K562 (cell line): ENCODE measurements around the gene MROH8. TPM values are rescaled to one million over a fixed set of nuclear protein-coding genes. Genes with fewer than 3 reads are reported as not detected.

Source experiments
- ASH1L ChIP-seq: fragments of 450-650 bp; IDR thresholded peaks from 2 replicates; pipeline ENCODE4 v1.6.1; 2018; ENCODE audit warnings: borderline replicate concordance, mild to moderate bottlenecking, low read depth; ENCODE audit not compliant: partially characterized antibody
- ETV1 ChIP-seq: fragments of 450-650 bp; conservative IDR thresholded peaks from 2 replicates; pipeline ENCODE4 v1.6.1; 2016; ENCODE audit warnings: missing genetic modification characterization, control low read depth, low read depth, missing compliant biosample characterization
- ETV6 ChIP-seq, 3 experiments: fragments of 150-350 bp in 1 of 3; sonication (generic) in 1 of 3; formaldehyde crosslinking in 1 of 3; IDR thresholded peaks; 2 replicates each; pipeline versions ENCODE4 v1.6.1 to v1.8.0; 2014 to 2022; ENCODE audit warnings: borderline replicate concordance in 2 of 3, low read depth in 2 of 3, antibody characterized with exemption in 1 of 3, low read length in 1 of 3, mild to moderate bottlenecking in 1 of 3, missing genetic modification reagents in 1 of 3
- GATA2 ChIP-seq: sonication (generic); formaldehyde crosslinking; IDR thresholded peaks from 2 replicates; pipeline ENCODE4 v1.4.0; 2020; ENCODE audit warnings: mild to moderate bottlenecking, missing genetic modification reagents
- KLF16 ChIP-seq: IDR thresholded peaks from 2 replicates; pipeline ENCODE4 v1.6.1; 2016; ENCODE audit warnings: antibody characterized with exemption
- NELFE ChIP-seq: IDR thresholded peaks from 2 replicates; pipeline ENCODE4 v1.6.1; 2011; ENCODE audit warnings: mild to moderate bottlenecking; ENCODE audit not compliant: insufficient read depth, insufficient read length
- PTBP1 ChIP-seq: fragments of 200-400 bp; formaldehyde crosslinking; IDR thresholded peaks from 2 replicates; pipeline ENCODE4 v1.6.1; 2017; ENCODE audit warnings: low read depth, low read length
- RB1 ChIP-seq: fragments of 450-650 bp; IDR thresholded peaks from 2 replicates; pipeline ENCODE4 v1.6.1; 2017; ENCODE audit warnings: low read depth, mild to moderate bottlenecking
- SIN3B ChIP-seq: fragments of 450-650 bp; IDR thresholded peaks from 2 replicates; pipeline ENCODE4 v1.6.1; 2017; ENCODE audit warnings: low read depth, mild to moderate bottlenecking, moderate library complexity
- SIX5 ChIP-seq, 2 experiments: IDR thresholded peaks; 2 replicates each; pipeline ENCODE4 v1.6.1; 2011; ENCODE audit warnings: low read length in 2 of 2, borderline replicate concordance in 1 of 2, low read depth in 1 of 2, mild to moderate bottlenecking in 1 of 2, moderate library complexity in 1 of 2; ENCODE audit not compliant: insufficient read depth in 1 of 2
- TCF3 ChIP-seq: sonication (generic); formaldehyde crosslinking; IDR thresholded peaks from 2 replicates; pipeline ENCODE4 v1.4.0; 2020; ENCODE audit warnings: mild to moderate bottlenecking, missing genetic modification reagents
- TEAD2 ChIP-seq: fragments of 450-650 bp; IDR thresholded peaks from 2 replicates; pipeline ENCODE4 v1.6.1; 2016; ENCODE audit warnings: missing genetic modification characterization, control low read depth, missing compliant biosample characterization
- ZBTB8A ChIP-seq: fragments of 450-650 bp; IDR thresholded peaks from 2 replicates; pipeline ENCODE4 v1.6.1; 2018; ENCODE audit warnings: mild to moderate bottlenecking, moderate library complexity; ENCODE audit not compliant: partially characterized antibody
- ZNF140 ChIP-seq: fragments of 250-450 bp; sonication (Bioruptor Pico); IDR thresholded peaks from 2 replicates; pipeline ENCODE4 v1.8.0; 2021; ENCODE audit warnings: moderate library complexity, mild to moderate bottlenecking, inconsistent platforms
- ZNF408 ChIP-seq: fragments of 250-450 bp; sonication (Bioruptor Pico); IDR thresholded peaks from 2 replicates; pipeline ENCODE4 v1.4.0; 2020; ENCODE audit warnings: low read depth, mild to moderate bottlenecking, moderate library complexity
- ZNF445 ChIP-seq: fragments of 250-450 bp; sonication (Bioruptor Pico); IDR thresholded peaks from 2 replicates; pipeline ENCODE4 v1.4.0; 2020; ENCODE audit warnings: low read depth, mild to moderate bottlenecking, moderate library complexity
- ZNF707 ChIP-seq: fragments of 250-450 bp; sonication (Bioruptor Pico); conservative IDR thresholded peaks from 2 replicates; pipeline ENCODE4 v1.8.0; 2022; ENCODE audit warnings: inconsistent platforms, mild to moderate bottlenecking, moderate library complexity
- ZNF717 ChIP-seq: fragments of 250-450 bp; sonication (Bioruptor Pico); IDR thresholded peaks from 2 replicates; pipeline ENCODE4 v1.5.0; 2021
- polyA plus RNA-seq, 8 experiments: library from polyadenylated mRNA; depleted of rRNA in 4 of 8; stranded (reverse) in 5 of 8; unstranded in 3 of 8; fragments of >200 nt; fragmentation: Nextera tagmentation in 2 of 8; fragmentation: Illumina TruSeq in 1 of 8; extraction: Ambion mirVana in 2 of 8; extraction: Trizol in 1 of 8; gene quantifications; 2 replicates each; pipeline versions ENCODE4 v1.2.1 to v1.2.3, GENCODE V29; 2011 to 2014; ENCODE audit warnings: inconsistent platforms in 1 of 8, missing spikeins in 1 of 8
- total RNA-seq, 7 experiments: library from RNA; depleted of rRNA in 6 of 7; stranded (reverse); fragments of >200 nt in 6 of 7; fragmentation: Illumina TruSeq in 2 of 7; extraction: Trizol in 2 of 7; gene quantifications; 2 replicates each; pipeline versions ENCODE4 v1.2.1 to v1.2.3, GENCODE V29; 2011 to 2021; ENCODE audit warnings: low replicate concordance in 1 of 7
- TF ChIP-seq, protein P1 (sequence below): fragments of 450-650 bp; formaldehyde crosslinking; IDR thresholded peaks from 2 replicates; pipeline ENCODE4 v1.4.0; 2020; ENCODE audit warnings: mild to moderate bottlenecking, moderate library complexity
- TF ChIP-seq, protein P2 (sequence below): fragments of 450-650 bp; IDR thresholded peaks from 2 replicates; pipeline ENCODE4 v1.6.1; 2014; ENCODE audit warnings: low read depth, mild to moderate bottlenecking, moderate library complexity, borderline replicate concordance
- TF ChIP-seq, protein P3 (sequence below): sonication (generic); formaldehyde crosslinking; IDR thresholded peaks from 2 replicates; pipeline ENCODE4 v1.8.1; 2023; ENCODE audit warnings: mild to moderate bottlenecking, missing genetic modification reagents, moderate library complexity
- TF ChIP-seq, protein P4 (sequence below), 2 experiments: fragments of 450-650 bp; conservative IDR thresholded peaks; 2 replicates each; pipeline ENCODE4 v1.6.1; 2017; ENCODE audit warnings: mild to moderate bottlenecking in 2 of 2, moderate library complexity in 2 of 2

MROH8 gene
- total and polyA plus RNA-seq, 9 of the 15 experiments (the other 6 are each of a cell fraction or from before 2014, with no cell fraction given) = 0.21 to 1.5 (median 0.78) TPM

DNA sequence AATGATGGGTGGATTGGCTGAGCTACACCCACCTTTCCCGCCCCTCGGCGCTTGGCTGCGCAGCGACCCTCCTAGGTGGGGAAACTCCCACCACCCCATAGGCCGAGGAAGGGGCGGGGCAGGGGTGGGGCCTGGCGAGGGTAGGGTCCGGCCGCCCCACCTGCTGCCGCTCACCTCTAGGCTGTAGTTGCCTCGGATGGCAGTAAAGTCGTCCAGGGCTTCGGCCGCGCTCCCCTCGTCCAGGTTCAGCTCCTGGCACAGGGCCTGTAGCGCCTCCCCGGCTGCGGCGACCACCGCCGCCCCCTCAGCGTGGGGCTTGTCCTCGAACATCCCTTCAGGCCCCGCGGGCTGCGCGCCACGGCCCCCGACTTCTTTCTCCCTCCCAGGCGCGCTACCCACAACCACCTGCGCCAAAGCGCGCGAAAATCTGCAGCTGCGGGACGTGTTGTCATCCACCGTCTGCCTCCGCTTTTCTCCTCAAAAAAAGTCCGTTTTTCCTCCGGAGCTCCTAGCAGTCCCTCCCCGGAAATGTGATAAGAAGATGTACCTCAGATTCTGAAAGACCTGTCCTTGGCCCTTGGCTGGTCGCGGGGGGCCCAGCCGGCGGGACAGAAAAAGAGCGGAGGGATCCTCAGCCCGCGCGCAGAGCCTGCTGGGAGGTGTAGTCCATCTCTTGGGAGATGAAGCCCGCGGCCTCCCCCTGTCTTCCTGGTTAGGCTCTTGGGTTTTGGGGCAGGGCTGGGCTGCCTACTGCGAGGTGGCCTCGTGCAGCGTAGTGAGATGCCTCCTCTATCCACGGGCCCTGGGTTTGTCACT, 83.5 kb downstream of the MROH8 start, which contains the start of gene RBL1 (continued):
- TF ChIP-seq, protein P1, sequence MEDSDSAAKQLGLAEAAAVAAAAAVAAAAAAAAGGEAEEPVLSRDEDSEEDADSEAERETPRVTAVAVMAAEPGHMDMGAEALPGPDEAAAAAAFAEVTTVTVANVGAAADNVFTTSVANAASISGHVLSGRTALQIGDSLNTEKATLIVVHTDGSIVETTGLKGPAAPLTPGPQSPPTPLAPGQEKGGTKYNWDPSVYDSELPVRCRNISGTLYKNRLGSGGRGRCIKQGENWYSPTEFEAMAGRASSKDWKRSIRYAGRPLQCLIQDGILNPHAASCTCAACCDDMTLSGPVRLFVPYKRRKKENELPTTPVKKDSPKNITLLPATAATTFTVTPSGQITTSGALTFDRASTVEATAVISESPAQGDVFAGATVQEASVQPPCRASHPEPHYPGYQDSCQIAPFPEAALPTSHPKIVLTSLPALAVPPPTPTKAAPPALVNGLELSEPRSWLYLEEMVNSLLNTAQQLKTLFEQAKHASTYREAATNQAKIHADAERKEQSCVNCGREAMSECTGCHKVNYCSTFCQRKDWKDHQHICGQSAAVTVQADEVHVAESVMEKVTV = no peak
- TF ChIP-seq KLF16 = peak; percentile 54; the same call in 1 of the 2 replicates
- TF ChIP-seq PTBP1 = no peak
- TF ChIP-seq SIN3B = peak; percentile 54; the same call in 1 of the 2 replicates
- TF ChIP-seq RB1 = peak; percentile 100
- TF ChIP-seq, protein P2, sequence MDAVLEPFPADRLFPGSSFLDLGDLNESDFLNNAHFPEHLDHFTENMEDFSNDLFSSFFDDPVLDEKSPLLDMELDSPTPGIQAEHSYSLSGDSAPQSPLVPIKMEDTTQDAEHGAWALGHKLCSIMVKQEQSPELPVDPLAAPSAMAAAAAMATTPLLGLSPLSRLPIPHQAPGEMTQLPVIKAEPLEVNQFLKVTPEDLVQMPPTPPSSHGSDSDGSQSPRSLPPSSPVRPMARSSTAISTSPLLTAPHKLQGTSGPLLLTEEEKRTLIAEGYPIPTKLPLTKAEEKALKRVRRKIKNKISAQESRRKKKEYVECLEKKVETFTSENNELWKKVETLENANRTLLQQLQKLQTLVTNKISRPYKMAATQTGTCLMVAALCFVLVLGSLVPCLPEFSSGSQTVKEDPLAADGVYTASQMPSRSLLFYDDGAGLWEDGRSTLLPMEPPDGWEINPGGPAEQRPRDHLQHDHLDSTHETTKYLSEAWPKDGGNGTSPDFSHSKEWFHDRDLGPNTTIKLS = peak; percentile 97
- peak; percentile 81 for TF ChIP-seq ETV1
- no peak for TF ChIP-seq NELFE
- peak; percentile 51 for TF ChIP-seq ZBTB8A
- no peak for TF ChIP-seq ETV6 (IDR thresholded peaks at IDR 0.05; ENCODE audit: borderline replicate concordance in 1 of 2, low read depth in 2 of 2, low read length in 1 of 2)
- no peak for TF ChIP-seq ETV6 (CRISPR knock-in tag; IDR thresholded peaks at IDR 0.05; ENCODE audit: borderline replicate concordance)
- TF ChIP-seq ZNF140 (CRISPR knock-in tag) = no peak
- no peak for TF ChIP-seq ZNF445 (CRISPR knock-in tag)
- TF ChIP-seq ZNF717 (CRISPR knock-in tag) = no peak
- TF ChIP-seq TEAD2 = no peak
- peak; percentile 67 to 73 for TF ChIP-seq SIX5 (IDR thresholded peaks at IDR 0.05; ENCODE audit: borderline replicate concordance in 1 of 2, insufficient read depth in 1 of 2, low read depth in 1 of 2, low read length in 2 of 2)
- no peak for TF ChIP-seq ZNF707 (CRISPR knock-in tag)
- no peak for TF ChIP-seq ZNF408
- TF ChIP-seq, protein P3, sequence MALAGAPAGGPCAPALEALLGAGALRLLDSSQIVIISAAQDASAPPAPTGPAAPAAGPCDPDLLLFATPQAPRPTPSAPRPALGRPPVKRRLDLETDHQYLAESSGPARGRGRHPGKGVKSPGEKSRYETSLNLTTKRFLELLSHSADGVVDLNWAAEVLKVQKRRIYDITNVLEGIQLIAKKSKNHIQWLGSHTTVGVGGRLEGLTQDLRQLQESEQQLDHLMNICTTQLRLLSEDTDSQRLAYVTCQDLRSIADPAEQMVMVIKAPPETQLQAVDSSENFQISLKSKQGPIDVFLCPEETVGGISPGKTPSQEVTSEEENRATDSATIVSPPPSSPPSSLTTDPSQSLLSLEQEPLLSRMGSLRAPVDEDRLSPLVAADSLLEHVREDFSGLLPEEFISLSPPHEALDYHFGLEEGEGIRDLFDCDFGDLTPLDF (CRISPR knock-in tag) = peak; percentile 100
- peak; percentile 9 for TF ChIP-seq ASH1L
- no peak for TF ChIP-seq TCF3 (CRISPR knock-in tag)
- no peak for TF ChIP-seq GATA2
- TF ChIP-seq, protein P4, sequence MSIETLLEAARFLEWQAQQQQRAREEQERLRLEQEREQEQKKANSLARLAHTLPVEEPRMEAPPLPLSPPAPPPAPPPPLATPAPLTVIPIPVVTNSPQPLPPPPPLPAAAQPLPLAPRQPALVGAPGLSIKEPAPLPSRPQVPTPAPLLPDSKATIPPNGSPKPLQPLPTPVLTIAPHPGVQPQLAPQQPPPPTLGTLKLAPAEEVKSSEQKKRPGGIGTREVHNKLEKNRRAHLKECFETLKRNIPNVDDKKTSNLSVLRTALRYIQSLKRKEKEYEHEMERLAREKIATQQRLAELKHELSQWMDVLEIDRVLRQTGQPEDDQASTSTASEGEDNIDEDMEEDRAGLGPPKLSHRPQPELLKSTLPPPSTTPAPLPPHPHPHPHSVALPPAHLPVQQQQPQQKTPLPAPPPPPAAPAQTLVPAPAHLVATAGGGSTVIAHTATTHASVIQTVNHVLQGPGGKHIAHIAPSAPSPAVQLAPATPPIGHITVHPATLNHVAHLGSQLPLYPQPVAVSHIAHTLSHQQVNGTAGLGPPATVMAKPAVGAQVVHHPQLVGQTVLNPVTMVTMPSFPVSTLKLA (conservative IDR thresholded peaks at IDR 0.05) = peak; percentile 87 to 95
